OCI-LY1 (cell line): ENCODE results near the gene C17orf50.

Experiments
- H2AFZ ChIP-seq: fragments of 200-600 bp; sonication (generic), shearing (Covaris generic); 2 replicates; pipeline ENCODE4 v1.6.0; 2014; ENCODE audit warnings: antibody characterized with exemption, mild to moderate bottlenecking, low read length
- H3F3A ChIP-seq: fragments of 200-600 bp; sonication (generic), shearing (Covaris generic); 2 replicates; pipeline ENCODE4 v1.6.0; 2014; ENCODE audit warnings: mild to moderate bottlenecking, antibody characterized with exemption, low read length, moderate library complexity; ENCODE audit not compliant: insufficient read depth
- H3K27ac ChIP-seq: fragments of 200-600 bp; sonication (generic); 2 replicates; pipeline ENCODE4 v1.5.1; 2014; ENCODE audit warnings: low read length, mixed run types, mild to moderate bottlenecking, low read depth; ENCODE audit not compliant: poor library complexity, severe bottlenecking
- H3K27me3 ChIP-seq: fragments of 200-600 bp; sonication (generic); 2 replicates; pipeline ENCODE4 v1.6.0; 2014; ENCODE audit warnings: antibody characterized with exemption, mild to moderate bottlenecking, low read length, moderate library complexity; ENCODE audit not compliant: insufficient read depth
- H3K36me3 ChIP-seq: fragments of 200-600 bp; sonication (generic); 2 replicates; pipeline ENCODE4 v1.6.1; 2014; ENCODE audit warnings: mild to moderate bottlenecking, antibody characterized with exemption, low read length, moderate library complexity, mixed read lengths; ENCODE audit not compliant: insufficient read depth
- H3K4me1 ChIP-seq: fragments of 200-600 bp; sonication (generic); 2 replicates; pipeline ENCODE4 v1.5.1; 2014; ENCODE audit warnings: mild to moderate bottlenecking, low read length, moderate library complexity; ENCODE audit not compliant: insufficient read depth, severe bottlenecking
- H3K4me2 ChIP-seq: fragments of 200-600 bp; sonication (generic), shearing (Covaris generic); 2 replicates; pipeline ENCODE4 v1.6.1; 2014; ENCODE audit warnings: low read length
- H3K4me3 ChIP-seq: fragments of 200-600 bp; sonication (generic); 2 replicates; pipeline ENCODE4 v1.5.1; 2014; ENCODE audit warnings: low read length, low read depth, mild to moderate bottlenecking, mixed read lengths; ENCODE audit not compliant: poor library complexity, severe bottlenecking
- H3K79me2 ChIP-seq: fragments of 200-600 bp; shearing (Covaris generic); 2 replicates; pipeline ENCODE4 v1.6.1; 2016; ENCODE audit warnings: mixed run types, low read length, mixed read lengths; ENCODE audit not compliant: insufficient read depth
- H3K9ac ChIP-seq: fragments of 200-600 bp; sonication (generic), shearing (Covaris generic); 2 replicates; pipeline ENCODE4 v1.6.1; 2014; ENCODE audit warnings: mild to moderate bottlenecking, low read length, mixed read lengths
- H3K9me2 ChIP-seq: fragments of 200-600 bp; sonication (generic), shearing (Covaris generic); 2 replicates; pipeline ENCODE4 v1.6.1; 2014; ENCODE audit warnings: low read depth, mild to moderate bottlenecking, low read length, mixed read lengths
- H3K9me3 ChIP-seq: fragments of 200-600 bp; shearing (Covaris generic); 2 replicates; pipeline ENCODE4 v1.6.1; 2014; ENCODE audit warnings: low read length, mixed read lengths
- H4K20me1 ChIP-seq: fragments of 200-600 bp; sonication (generic), shearing (Covaris generic); 2 replicates; pipeline ENCODE4 v1.6.0; 2016; ENCODE audit warnings: mild to moderate bottlenecking, low read length; ENCODE audit not compliant: insufficient read depth
- CTCF ChIP-seq: fragments of 200-600 bp; sonication (generic), shearing (Covaris generic); IDR thresholded peaks from 2 replicates; pipeline ENCODE4 v1.5.1; 2017; ENCODE audit warnings: mild to moderate bottlenecking, antibody characterized with exemption, low read length, moderate library complexity, mixed read lengths
- EZH2 ChIP-seq: fragments of 200-600 bp; sonication (generic), shearing (Covaris generic); IDR thresholded peaks from 2 replicates; pipeline ENCODE4 v1.8.0; 2017; ENCODE audit warnings: borderline replicate concordance, mixed run types, mild to moderate bottlenecking, antibody characterized with exemption, low read length, moderate library complexity, mixed read lengths

Gene C17orf50

GRCh38 chr17:35714988-35715387 lies 45.7 kb upstream of the C17orf50 start:
- H3K9me3 ChIP-seq = no peaks in the 10 kb centered on the region
- no peaks in the 10 kb centered on the region for H3K27me3 ChIP-seq
- no peak overlapping the region for H3K27ac ChIP-seq
- peaks cover 6% of the 10 kb centered on the region for H3K4me1 ChIP-seq
- peaks cover 22% of the 10 kb centered on the region; the same call in 1 of the 2 replicates for H3K36me3 ChIP-seq
- H3K9ac ChIP-seq = no peak overlapping the region
- H3K9me2 ChIP-seq = no peaks in the 10 kb centered on the region
- H4K20me1 ChIP-seq = no peaks in the 10 kb centered on the region
- H2AFZ ChIP-seq = no peak overlapping the region
- H3F3A ChIP-seq = no peaks in the 10 kb centered on the region
- no peak overlapping the region for H3K4me3 ChIP-seq
- no peak overlapping the region for H3K4me2 ChIP-seq
- H3K79me2 ChIP-seq = no peaks in the 10 kb centered on the region
- no peak for TF ChIP-seq CTCF
- no peak for TF ChIP-seq EZH2

- H3K9ac ChIP-seq = no peak overlapping the region
- H3K36me3 ChIP-seq = peaks cover 23% of the 10 kb centered on the region; the same call in 1 of the 2 replicates
These were observed 45.3 kb upstream of the C17orf50 start for GRCh38 chr17:35715416-35715815.

GRCh38 chr17:35716173-35716572 lies 44.5 kb upstream of the C17orf50 start:
- Histone ChIP-seq H3K4me1 (peaks cover 6% of the 10 kb centered on the region), H3F3A (no peaks in the 10 kb centered on the region), H2AFZ (no peak overlapping the region), H3K27ac (no peak overlapping the region), H3K79me2 (no peaks in the 10 kb centered on the region), H3K9ac (no peak overlapping the region), H3K9me3 (no peaks in the 10 kb centered on the region), H3K27me3 (no peaks in the 10 kb centered on the region), H3K4me2 (no peak overlapping the region), H3K9me2 (no peaks in the 10 kb centered on the region), H3K36me3 (peaks cover 23% of the 10 kb centered on the region; the same call in 1 of the 2 replicates), H4K20me1 (no peaks in the 10 kb centered on the region), H3K4me3 (no peak overlapping the region)
- no peak for TF ChIP-seq EZH2
- no peak for TF ChIP-seq CTCF

More at GRCh38 chr17:35715416-35715815, 45.3 kb upstream of the C17orf50 start:
- TF ChIP-seq CTCF (no peak), EZH2 (no peak)
- Histone ChIP-seq H2AFZ (no peak overlapping the region), H3K4me2 (no peak overlapping the region), H3F3A (no peaks in the 10 kb centered on the region), H3K79me2 (no peaks in the 10 kb centered on the region), H3K4me1 (peaks cover 6% of the 10 kb centered on the region), H3K9me2 (no peaks in the 10 kb centered on the region), H3K27me3 (no peaks in the 10 kb centered on the region), H4K20me1 (no peaks in the 10 kb centered on the region), H3K27ac (no peak overlapping the region), H3K9me3 (no peaks in the 10 kb centered on the region), H3K4me3 (no peak overlapping the region)
